Activated CD4-positive, CD25-positive, alpha-beta regulatory T cell treated with anti-CD3 and anti-CD28 coated beads, Interleukin-2, amount 50 U/mL, for 16 hours (primary cell): ENCODE results near the gene ISOC1.

Source experiments
- DNase-seq: peaks from one replicate; pipeline ENCODE4 v3.0.0-alpha.2; 2020; ENCODE audit warnings: low read depth, low spot score

Gene ISOC1

GRCh38 chr5:129094087-129094923 is at the start of gene ISOC1:
Gene ISOC1 (plus strand): TSS chr5:129094749. CDS start chr5:129094767, 18 bp downstream.
- peak; percentile 78 for DNase-seq

- no peak for DNase-seq
Measured at GRCh38 chr5:129046151-129046550, 48.4 kb upstream of the ISOC1 start.

GRCh38 chr5:129048509-129048908 is 46.0 kb upstream of the ISOC1 start:
- no peak for DNase-seq

- no peak for DNase-seq
Measured at GRCh38 chr5:129049126-129049799, 45.3 kb upstream of the ISOC1 start.

GRCh38 chr5:129051283-129051682 is 43.3 kb upstream of the ISOC1 start:
- DNase-seq, result no peak

- no peak for DNase-seq
Measured at GRCh38 chr5:129053438-129053837, 41.1 kb upstream of the ISOC1 start.

- DNase-seq, result no peak
Measured at GRCh38 chr5:129057329-129057728, 37.2 kb upstream of the ISOC1 start.

- no peak for DNase-seq
Measured at GRCh38 chr5:129061849-129062248, 32.7 kb upstream of the ISOC1 start.

- DNase-seq, result no peak
Measured at GRCh38 chr5:129063483-129064113, 31.0 kb upstream of the ISOC1 start.

GRCh38 chr5:129065721-129066120 is 28.8 kb upstream of the ISOC1 start:
- no peak for DNase-seq

GRCh38 chr5:129067745-129068144 is 26.8 kb upstream of the ISOC1 start:
- no peak for DNase-seq

- DNase-seq, result no peak
Measured at GRCh38 chr5:129069292-129069691, 25.3 kb upstream of the ISOC1 start.

- DNase-seq, result no peak
Measured at GRCh38 chr5:129073111-129073510, 21.4 kb upstream of the ISOC1 start.

- no peak for DNase-seq
Measured at GRCh38 chr5:129074903-129075302, 19.6 kb upstream of the ISOC1 start.

GRCh38 chr5:129077433-129078075 is 17.0 kb upstream of the ISOC1 start:
- no peak for DNase-seq

- DNase-seq, result no peak
Measured at GRCh38 chr5:129078247-129078646, 16.3 kb upstream of the ISOC1 start.

GRCh38 chr5:129078660-129079059 is 15.9 kb upstream of the ISOC1 start:
- DNase-seq, result no peak

- DNase-seq, result no peak
Measured at GRCh38 chr5:129079496-129079895, 15.1 kb upstream of the ISOC1 start.

GRCh38 chr5:129080766-129081165 is 13.8 kb upstream of the ISOC1 start:
- no peak for DNase-seq

- no peak for DNase-seq
Measured at GRCh38 chr5:129082225-129083136, 12.1 kb upstream of the ISOC1 start.
